Activated CD8-positive, alpha-beta memory T cell treated with anti-CD3 and anti-CD28 coated beads for 1 hour (primary cell): ENCODE results near the gene CNIH3.

ENCODE experiments used
- DNase-seq, 2 donors: peaks; one replicate each; pipeline ENCODE4 v3.0.0-alpha.2; 2020; ENCODE audit warnings: low read depth in 1 of 2; ENCODE audit errors: extremely low read depth in 1 of 2

The CNIH3 gene

GRCh38 chr1:224767031-224767430 lies 150.9 kb downstream of the CNIH3 start:
- DNase-seq: no peak

GRCh38 chr1:224767676-224768075 lies 151.6 kb downstream of the CNIH3 start:
- no peak for DNase-seq

- no peak for DNase-seq
These were observed 152.9 kb downstream of the CNIH3 start for GRCh38 chr1:224768971-224769370.

- DNase-seq: no peak
These were observed 153.6 kb downstream of the CNIH3 start for GRCh38 chr1:224769452-224770335.

GRCh38 chr1:224770336-224770693 lies 154.2 kb downstream of the CNIH3 start:
- DNase-seq: no peak

GRCh38 chr1:224773646-224774045 lies 157.5 kb downstream of the CNIH3 start:
- no peak for DNase-seq

GRCh38 chr1:224774378-224774777 lies 158.3 kb downstream of the CNIH3 start:
- no peak for DNase-seq

GRCh38 chr1:224777180-224777579 lies 161.1 kb downstream of the CNIH3 start:
- no peak for DNase-seq

GRCh38 chr1:224779536-224779935 lies 163.4 kb downstream of the CNIH3 start:
- DNase-seq: no peak

GRCh38 chr1:224780736-224781135 lies 164.6 kb downstream of the CNIH3 start:
- DNase-seq: no peak

GRCh38 chr1:224781800-224782199 lies 165.7 kb downstream of the CNIH3 start:
- DNase-seq: no peak

GRCh38 chr1:224782281-224783000 lies 166.3 kb downstream of the CNIH3 start:
- DNase-seq: no peak

GRCh38 chr1:224783006-224783651 lies 167.0 kb downstream of the CNIH3 start:
- no peak for DNase-seq

- DNase-seq: no peak
These were observed 168.3 kb downstream of the CNIH3 start for GRCh38 chr1:224784265-224785039.

GRCh38 chr1:224785040-224785328 lies 168.9 kb downstream of the CNIH3 start:
- no peak for DNase-seq

GRCh38 chr1:224785622-224786021 lies 169.5 kb downstream of the CNIH3 start:
- no peak for DNase-seq

- no peak for DNase-seq
These were observed 170.6 kb downstream of the CNIH3 start for GRCh38 chr1:224786533-224787250.

- no peak for DNase-seq
These were observed 173.2 kb downstream of the CNIH3 start for GRCh38 chr1:224789311-224789710.
